ENCODE data around the gene GPR179. TPM values are rescaled to one million over a fixed set of nuclear protein-coding genes. Genes with fewer than 3 reads are reported as not detected.
A peak's percentile ranks its signal among the peaks of the same experiment; 100 is the strongest.

Gene GPR179
- polyA plus RNA-seq, 10 donors: 0.15 to 1.5 (median 0.36) TPM

DNA sequence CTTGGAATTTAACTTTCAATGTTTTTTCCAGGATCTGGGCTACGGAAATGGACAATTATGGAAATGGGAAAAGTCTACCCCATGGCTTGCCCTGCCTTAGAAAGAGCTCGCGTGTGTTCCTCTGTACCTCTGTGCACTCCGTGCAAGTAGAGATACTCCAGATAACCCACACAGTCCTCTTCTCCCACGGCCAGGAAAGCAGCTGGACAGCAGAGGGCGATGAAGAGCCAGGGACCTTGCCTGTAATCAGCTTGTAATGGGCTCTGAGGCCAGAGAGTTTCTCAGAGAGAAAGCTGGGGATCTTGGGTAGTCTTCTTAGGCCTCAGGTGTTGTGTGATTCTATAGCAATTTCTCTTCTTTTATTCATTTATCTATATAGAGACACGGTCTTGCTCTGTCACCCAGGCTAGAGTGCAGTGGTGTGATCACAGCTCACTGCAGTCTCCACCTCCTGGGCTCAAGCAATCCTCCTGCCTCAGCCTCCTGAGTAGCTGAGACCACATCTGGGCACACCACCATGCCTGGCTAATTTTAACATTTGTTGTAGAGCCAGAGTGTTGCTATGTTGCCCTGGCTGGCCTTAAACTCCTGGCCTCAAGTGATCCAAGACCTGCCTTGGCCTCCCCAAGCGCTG lies 5.5 kb upstream of the GPR179 start:
- DNase-seq: peak; percentile 76 to 92 (median 88)

DNA sequence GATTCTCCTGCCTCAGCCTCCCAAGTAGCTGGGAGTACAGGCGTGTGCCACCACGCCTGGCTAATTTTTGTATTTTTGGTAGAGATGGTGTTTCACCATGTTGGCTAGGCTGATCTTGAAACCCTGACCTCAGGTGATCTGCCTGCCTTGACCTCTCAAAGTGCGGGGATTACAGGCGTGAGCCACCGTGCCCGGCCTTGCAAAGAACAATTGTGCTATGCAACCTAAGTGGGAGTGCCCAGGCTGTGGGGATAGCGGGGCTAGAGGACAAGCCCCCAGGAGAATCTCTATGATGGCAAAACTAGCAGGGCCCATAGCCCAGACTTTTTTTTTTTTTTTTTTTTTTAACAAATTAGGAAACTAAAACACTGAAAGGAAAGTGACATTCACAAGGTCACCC lies 2.0 kb upstream of the GPR179 start:
- no peak for DNase-seq

DNA sequence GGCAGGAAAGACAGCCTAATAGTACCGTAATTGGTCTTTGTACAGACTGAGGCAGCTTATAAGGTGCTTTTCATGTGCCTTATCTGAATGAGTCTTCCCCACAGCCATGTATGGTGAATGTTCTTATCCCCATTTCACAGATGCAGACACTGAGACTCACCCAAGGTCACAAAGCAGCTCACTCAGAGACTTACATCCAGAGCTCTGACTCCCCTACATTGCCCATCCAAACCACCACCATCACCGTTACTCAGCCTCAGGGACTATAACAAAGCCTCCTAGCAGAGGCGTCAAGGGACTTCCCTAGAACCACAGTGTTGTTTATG lies 627 bp upstream of the GPR179 start:
- no peak for DNase-seq

DNA sequence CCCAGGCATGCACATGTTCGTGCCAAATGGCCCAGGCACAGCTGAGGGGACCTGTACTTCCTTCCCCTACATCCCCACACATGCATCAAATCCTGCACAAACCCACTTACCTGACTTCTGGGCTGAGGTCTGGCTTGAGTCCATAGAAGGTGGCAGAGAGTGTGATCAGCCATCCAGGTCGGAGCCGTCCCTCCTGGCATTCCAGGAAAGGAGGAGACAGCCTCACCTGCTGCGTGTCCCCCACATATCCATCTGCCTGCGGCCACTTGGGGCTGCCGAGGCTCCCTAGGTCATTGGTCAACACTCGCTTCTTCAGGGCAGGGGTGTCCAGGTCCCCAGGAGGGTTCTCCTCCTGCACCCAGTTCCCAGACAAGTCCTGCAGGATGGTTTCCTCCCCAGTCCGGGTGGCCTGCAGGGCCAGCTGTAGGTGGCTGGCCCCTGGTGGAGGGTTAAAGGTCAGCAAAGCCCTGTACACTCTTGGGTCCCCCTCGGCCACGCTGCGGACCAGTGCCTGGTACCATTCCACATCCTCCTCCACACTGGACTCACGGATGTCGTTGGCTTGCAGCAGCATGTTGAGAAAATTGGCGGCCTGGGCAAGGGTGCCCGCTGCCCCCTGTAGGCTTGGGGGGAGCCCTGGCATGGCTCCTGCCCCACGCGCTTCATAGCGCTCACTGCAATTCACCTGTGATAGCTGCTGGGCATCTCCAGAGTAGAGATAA lies 709 bp downstream of the GPR179 start:
- no peak for DNase-seq

DNA sequence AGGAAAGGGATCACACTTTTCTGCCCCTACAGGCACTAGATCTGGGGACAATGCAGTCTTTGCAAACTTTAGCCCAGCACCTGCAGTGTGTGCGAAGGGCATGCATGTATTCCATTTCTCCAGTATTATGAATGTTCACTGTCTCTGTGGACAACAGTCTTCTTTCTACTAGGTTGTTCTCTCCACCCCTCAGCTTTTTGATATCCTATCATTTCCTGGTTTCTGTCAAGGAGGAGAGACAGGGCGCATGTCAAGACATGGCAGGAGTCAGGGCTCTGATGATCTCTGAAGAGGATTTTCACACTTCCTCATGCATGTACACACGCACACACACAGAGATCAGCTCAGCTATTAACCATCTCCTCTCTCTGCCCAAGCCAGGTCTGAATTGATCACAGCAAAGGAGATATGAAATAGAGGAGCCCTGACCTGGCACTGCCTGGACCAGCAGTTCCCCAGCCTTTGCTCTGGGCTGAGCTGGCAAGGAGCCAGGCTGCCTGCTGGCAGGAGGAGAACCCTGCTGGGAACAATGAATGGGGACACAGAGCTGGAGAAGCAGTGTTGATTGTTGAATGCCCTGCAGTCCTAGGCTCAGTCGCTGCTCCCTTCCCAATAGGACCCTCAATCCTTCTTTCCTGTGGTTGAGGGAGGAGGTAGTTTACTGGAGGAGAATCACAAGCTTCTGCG lies 2.6 kb downstream of the GPR179 start:
- DNase-seq: peak in 1 of 3 donors; percentile 25

DNA sequence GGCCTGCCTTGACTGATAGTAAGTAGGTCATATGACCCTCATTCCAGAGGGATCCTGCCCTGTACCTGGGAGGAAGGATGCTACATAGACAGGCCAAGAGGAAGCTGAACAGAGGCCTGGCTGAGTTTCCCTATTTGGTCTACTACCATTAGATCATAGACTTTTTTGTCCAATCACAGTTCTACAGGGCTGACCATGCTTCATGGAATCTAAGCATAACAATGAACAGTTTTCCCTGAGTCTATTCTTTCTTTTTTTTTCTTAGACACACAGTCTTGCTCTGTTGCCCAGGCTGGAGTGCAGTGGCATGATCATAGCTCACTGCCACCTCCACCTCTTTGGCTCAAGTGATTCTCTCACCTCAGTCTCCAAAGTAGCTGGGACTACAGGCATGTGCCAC lies 3.9 kb downstream of the GPR179 start:
- no peak for DNase-seq

DNA sequence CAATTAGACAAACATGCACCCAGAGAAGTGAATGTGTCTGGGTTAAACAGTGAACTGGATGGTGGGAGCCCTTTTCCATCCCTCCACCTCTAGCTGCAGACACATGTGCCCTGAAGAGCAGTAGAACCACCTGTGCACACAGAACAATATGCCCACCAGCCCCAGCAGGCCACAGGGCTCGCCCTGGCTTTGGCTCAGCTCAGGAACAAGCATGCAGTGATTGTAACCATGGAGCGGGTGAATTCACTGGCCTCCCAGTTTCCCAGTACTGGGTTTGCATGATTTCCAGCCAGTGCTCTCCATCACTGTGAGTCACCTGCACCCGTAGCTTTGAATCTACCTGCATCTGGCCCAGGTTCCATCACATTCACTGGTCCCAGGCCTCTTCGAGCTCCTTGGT lies 5.2 kb downstream of the GPR179 start:
- no peak for DNase-seq

DNA sequence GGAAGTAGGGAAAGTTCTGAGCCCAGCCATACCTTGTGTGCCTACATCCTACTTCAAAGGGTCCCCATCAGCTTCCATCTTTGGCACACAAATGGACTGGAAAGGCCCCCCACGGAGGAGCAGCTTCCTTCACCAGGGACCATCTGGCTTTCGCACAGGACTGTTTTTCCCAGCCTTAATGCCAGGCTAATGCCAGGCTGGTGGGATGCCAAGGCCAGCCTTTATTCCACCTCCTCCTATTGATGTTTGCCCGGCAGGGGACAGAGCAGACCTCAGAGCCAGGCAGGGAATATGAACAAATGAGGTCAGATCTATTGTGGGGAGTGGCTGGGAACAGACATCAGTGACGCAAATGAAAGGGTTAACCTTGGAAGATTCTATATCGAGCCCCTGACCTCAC lies 5.7 kb downstream of the GPR179 start:
- no peak for DNase-seq

DNA sequence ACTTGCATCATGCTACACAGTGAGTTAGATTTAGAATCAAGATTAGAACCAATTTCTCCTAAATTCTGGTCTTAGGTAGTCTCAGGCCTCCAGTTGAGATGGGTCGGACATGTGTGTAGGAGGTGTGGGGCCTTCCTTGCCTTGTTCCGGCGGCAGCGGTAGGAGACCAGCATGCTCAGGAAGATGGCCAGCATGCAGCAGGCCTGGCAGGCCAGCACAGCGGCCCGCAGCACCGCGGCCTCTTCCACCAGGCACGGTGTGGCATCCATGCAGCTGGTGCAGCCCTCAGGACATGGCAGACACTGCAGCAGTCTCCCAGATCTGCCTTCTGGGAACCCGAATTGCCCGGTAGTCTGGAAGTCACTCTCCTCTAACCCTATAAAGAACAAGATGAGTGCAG lies 6.9 kb downstream of the GPR179 start:
- no peak for DNase-seq

DNA sequence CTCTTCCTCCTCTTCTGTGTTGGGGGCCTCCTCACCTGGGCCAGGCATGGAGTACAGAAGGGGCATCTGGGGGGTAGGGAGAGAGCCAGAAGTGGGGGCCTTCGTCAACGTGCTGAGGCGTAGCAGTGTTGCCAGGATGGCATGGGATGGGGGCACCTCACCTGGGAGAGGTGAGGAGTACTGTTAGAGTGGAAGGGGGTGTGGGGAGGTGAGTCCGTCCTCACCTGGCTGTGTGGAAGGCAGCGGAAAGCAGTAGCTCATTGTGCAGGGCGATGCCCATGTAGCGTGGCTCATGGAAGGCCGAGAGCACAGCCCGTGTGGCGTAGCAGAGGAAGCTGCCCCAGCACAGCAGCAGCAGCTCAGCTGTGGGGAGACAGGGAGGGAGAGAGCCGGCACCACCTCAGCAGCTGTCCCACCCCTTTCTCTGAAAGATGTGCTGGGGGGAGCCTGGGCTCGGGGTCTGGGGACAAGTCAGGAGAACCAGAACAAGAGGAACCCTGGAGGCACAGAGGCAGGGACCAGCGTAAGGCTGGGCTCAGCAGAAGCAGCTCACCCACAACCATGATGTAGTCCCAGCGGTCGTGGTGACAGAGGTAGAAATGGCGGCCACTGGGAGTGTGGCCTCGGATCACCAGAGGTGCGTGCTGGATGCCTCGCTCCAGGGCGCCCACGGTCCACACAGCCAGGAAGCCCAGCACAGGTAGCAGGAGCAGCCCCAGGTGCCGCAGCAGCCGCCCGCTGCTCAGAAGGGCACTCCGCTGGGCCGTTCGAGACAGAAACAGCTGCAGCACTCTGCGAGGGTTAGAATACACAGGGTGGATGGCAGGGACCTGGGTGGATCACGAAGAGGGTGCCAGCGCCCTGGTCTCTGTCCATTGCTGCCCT lies 9.0 kb downstream of the GPR179 start:
- no peak for DNase-seq

DNA sequence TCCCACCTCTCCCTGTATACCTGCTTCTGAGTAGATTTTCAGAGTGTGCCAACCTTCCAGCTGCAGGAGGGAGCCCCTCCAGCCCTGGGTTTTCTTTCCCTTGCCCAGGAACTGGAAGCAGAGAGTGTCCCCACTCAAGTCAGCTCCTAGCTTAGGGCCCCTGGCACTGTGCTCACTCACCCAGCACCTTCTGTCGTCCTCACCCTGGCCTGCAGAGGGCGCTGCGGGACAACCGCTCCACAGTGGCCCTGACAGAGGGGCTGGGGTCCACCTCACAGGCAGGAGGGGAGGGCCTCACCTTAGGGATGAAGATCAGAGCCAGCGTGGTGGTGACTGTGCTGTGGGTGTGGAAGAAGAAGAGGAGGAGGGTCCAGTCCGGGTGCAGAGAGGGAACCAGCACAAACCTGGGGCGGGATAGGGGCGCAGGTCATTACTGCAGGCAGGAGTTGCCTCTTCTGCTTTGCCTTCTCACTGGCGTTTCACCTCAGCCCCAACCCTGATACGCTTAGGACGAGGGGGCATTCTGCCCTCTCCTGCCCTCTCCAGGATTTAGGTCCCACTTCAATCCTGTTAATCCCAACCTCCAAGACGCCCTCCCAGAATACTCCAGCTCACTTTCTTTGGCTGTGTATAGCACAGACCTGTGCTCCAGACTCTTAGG lies 10.0 kb downstream of the GPR179 start:
- no peak for DNase-seq

DNA sequence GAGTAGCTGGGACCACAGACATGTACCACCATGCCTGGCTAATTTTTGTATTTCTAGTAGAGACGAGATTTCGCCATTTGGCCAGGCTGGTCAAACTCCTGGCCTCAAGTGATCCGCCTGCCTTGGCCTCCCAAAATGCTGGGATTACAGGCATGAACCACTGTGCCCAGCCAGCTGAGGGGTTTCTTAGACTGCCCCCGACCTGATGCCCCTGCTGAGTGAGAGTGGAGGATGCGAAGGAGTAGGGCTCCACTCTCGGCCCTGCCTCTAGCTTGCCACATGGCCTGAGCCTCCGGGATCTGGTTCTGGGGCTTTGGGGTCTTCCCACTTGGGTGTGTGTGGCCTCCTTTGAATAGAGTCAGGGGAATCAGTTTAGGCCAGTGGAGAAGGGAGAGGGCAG lies 11.0 kb downstream of the GPR179 start:
- DNase-seq: no peak

DNA sequence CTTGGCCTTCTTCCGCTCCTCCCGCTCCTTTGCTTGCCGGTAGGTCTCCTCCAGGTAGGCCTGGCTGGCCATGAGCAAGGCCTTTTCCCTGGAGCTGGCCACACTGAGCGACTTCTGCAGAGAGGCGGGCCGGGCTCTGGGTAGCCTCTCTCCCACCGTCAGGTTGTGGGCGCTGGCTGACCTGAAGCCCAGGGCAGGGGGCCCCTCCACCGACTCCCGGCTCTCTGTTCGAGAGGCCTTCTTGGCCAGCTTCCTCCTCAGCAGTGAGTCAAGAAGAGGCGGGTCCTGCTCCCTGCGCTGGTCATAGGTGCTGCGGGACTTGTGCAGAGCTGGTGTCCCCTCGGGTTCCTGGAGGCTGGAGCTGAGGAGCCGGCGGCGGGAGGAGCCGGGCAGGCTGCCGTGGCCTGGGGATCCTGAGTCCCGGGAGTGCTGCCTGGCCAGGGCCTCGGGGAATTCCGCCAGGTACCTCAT lies 12.8 kb downstream of the GPR179 start:
- DNase-seq: no peak

DNA sequence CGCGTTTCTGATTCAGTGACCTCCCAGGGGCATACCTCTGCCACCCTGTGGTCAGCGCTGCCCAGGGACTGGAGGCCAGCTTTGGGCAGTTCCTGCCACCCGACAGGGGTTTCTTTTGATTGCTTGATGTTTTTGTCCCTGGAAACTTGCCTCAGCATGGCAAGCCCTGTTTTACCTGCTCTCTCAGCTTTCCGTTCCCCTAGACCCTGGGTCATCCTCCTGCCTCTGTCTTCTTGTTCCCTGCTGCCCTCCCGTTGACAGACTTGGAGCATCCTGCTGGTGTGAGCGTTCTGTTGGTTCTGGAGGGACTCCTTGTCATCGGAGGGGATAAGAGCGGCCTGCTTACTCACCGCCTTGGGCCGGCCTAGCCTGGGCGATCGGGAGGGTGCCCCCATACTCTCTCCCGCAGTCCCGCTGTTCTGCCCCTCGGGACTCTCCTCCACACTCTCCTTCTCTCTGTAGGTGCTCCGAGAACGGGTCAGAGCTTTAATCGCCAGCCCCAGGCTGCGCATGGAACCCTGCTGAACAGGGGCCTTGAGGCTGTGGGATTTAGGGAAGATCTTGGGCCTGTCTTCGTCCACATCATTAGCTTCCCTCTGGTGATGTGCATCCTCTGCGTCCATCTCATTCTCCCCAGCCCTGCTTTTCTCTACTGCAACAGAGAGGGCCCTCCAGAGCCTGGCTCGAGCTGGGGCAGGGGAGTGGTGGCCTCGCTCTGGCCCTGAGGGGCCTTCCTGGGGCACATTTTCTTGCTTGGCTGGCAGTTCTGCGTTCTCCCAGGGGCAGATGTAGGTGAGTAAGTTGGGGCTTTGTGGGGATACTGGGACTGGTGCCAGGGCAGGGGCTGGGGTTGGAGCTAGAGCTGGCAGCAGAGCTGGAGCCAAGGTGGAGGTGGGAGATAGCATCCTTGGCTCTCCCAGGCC lies 13.7 kb downstream of the GPR179 start:
- no peak for DNase-seq

DNA sequence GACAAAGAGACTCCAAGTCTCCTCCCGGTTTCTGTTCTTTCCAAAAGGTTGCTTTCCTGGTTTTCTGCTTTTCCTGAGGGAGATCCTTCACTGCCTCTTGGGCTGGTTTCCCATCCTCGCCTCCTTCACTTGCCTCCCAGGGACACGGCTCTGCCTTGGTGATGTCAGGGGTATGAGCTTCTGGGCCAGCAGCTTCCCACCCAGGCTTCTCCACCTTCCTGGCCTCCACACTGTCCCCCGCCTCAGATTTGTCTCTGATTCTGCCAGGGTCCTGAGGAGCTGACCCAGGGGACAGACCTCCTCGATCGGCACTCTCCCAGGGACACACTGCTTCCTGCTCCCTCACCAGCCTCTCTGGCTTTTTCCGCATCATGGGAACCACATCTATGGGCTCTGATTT lies 14.5 kb downstream of the GPR179 start:
- no peak for DNase-seq

DNA sequence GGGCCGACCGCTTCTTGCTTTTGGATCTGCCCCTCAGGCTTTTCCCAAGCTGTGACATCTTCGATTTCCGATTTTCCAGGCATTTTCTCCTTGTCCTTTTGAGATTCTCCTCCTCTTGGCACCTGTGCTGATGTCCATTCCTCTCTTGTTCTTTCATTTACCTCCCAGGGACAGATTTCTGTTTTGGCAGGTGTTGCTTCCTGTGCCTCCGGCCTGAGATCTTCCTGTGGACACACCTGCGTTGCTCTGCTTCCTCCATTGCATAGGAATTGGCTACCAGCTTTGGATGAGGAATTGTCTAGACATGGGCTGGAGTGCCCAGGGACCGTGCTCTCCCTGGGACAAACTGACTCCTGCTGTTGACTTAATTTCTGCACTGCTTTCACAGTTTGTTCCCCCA lies 15.1 kb downstream of the GPR179 start:
- no peak for DNase-seq

DNA sequence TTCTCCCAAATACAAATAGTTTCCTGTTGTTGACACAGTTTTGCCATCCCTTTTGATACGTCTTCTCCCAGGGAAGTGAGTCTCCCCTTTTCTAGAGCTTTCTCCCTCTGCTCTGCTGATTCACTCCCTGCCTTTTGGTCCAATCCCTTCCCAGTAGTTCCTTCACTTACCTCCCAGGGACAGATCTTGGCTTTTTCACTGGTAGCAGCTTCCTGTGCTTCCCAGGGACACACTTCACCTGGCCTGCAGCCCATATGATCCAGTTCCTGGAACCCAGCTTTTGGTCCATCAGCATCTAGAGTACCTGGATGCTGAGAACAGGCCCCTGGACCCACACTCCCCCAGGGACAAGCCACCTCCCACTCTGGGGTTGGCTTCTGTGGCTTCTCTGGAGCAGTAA lies 15.8 kb downstream of the GPR179 start:
- DNase-seq: no peak

DNA sequence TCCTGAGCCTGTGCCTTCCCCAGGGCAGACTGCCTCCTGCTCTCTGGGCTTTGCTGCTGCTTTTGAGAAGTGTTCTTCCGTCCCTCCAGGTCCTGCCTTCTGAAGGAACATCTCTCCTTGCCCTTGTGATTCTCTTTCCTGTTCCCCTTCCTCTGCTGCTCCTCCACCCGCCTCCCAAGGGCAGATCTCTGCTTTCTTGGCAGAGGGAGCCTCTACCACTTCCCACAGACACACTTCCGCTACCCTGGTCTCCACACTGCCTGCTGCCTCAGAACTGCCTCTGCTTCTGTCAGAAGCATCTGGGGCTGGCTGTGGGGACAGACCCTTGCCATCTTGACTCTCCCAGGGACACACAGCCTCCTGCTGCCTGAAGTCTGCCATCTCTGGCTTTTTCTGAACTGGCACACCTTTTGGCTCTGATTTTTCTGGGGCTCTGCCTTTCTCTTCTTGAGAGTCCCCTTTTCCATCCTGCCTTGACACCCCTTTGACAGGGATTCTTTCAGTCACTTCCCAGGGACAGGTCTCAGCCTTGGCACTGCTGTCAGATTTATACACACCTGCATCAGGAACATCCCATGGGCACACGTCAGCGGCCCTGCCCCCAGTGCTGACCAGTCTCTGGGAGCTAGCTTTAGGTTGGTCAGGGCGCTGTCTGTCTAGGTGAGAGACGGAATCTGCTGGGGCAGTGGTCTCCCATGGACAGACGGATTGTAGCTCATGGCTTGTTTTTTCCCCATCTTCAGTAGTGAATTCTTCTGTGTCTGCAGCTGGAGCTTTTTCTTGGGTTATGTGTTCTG lies 16.6 kb downstream of the GPR179 start:
- peak in 1 of 3 donors; percentile 40 for DNase-seq

DNA sequence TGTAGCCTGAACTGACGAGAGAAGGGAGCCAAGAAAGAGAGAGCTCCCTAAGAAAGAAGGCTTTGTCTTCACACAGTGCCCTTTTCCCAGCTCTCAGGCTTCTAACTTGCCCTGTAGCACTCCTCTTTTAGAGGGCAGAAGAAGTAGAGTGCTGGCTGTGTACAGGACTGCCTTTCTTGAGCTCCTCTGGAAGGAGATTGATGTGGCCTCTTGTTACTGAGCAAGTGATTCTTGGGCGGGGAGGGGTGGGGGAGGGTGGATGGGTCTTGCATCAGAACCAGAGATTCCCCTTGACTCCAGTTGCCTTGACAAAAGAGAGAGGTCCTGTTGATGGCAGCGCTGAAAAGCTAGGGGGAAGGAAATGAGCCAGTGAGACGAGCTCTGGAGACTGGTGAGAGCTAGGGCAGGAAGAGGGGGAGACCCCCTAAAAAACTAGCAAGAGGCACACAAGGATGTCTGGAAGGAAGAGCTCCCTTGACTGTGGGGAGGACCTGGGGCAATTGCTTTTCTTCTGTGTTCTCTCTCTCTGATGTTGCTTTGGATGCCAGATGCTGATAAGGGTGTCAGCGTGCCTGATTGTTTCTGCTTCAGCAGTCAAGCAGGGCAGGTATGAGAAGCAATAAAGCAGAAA lies 18.4 kb downstream of the GPR179 start:
- no peak for DNase-seq
